UCSD-AML1 (cell line): Measurements from ENCODE around the gene TIRAP.
"Not testable (repeated sequence)": the region's sequence is repeated elsewhere in the genome, so short reads cannot be mapped to it uniquely, and the experiment has no call there.

Experiments
- DNase-seq: peaks from one replicate; lab custom pipeline; 2025; ENCODE audit not compliant: unreplicated experiment; lab: John Stamatoyannopoulos, UW

TIRAP gene, protein sequence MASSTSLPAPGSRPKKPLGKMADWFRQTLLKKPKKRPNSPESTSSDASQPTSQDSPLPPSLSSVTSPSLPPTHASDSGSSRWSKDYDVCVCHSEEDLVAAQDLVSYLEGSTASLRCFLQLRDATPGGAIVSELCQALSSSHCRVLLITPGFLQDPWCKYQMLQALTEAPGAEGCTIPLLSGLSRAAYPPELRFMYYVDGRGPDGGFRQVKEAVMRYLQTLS

DNA sequence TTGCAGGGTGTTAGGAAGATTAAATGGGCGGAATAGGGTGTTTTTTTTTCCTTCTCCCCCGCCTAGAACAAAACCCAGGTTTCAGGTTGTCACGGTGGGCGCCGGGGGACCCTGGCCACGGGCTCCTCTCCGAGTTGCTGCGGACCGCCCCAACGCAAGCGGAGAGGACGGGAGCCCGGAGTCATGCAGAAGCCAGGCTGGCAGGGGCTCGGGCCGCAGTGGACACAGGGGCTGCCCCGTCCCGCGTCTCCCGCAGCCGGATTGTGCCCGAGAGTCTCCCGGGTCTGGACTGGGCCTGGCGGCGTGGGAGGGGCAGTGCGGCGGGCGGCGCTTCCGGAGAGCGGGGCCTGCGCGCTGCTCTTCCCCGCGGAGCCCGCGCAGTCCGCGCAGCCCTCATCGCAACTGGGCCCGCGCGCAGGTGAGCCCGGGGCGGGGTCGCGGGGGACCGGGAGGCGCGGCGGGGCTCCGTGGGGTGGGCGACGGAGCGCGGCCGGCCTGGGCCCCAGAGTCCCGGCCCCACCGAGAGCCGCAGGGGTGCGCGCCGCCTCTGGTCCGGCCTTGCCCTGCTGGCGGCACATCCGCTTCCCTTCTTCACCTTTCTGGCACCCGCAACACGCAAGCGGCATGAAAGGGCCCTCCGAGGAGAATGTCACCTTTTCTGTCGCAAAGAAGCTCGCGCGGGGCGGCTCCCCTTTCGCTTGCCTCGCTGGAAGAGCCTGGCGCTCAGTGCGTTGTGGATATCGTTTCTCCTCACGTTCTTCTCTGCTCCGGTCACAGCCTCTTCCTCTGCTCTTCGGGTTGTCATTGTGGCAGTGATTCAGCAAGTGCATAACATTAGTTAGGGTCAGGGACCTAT lies at the start of gene TIRAP:
Gene TIRAP, plus strand, starts transcription at position 358 of the 856 bp plus-strand sequence. CDS start 7,802 bp downstream, outside the sequence.
- DNase-seq: peak; percentile 62

DNA sequence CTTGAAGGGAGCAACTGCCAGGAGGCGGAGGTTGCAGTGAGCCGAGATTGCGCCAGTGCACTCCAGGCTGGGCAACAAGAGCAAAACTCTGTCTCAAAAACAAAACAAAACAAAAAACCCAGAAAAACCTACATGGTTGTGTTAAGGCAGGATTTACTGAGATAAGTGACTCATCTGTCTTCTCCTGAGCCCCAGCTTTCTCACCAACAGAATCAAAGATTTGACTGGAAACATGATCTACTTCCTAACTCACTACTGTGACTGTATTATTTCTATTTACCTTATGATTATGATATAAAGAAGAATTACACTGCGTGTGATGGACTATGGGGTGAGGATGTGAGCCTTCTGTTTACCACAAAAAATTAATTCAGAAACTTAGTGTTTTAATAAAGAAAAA lies 49.5 kb upstream of the TIRAP start:
- DNase-seq: no peak

- no peak for DNase-seq
These were observed 36.3 kb upstream of the TIRAP start for GRCh38 chr11:126246636-126247035.

GRCh38 chr11:126253265-126253664 lies 29.6 kb upstream of the TIRAP start:
- DNase-seq: no peak

DNA sequence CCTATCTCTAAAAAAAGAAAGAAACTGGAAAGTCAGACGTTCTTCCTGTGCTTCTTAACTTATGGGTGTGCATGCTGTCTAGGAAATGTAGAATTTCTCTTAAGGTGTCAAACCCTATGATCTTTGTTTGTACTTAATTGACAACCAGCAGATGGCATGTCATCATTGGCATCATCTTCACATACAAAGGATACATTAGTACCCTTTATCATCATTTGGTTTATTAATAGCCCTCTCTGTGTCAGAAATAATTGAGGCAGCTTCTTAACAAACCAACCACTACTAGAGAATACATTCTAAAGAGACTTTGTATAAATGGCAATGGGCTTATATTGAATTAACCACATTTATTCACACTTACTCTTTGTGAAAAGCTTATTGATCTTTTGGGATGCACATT lies 28.1 kb upstream of the TIRAP start:
- DNase-seq: no peak

DNA sequence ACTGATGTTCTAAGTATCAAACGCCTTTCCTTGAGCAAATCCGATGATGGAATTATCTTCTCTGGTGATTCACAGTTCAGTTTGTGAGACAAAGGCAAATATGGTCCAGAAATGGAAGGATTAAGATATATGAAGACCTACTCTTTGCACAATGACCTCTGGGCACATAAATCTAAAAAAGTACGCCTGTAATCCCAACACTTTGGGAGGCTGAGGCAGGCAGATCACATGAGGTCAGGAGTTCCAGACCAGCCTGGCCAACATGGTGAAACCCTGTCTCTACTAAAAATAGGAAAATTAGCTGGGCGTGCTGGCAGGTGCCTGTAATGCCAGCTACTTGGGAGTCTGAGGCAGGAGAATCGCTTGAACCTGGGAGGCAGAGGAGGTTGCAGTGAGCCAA lies 27.4 kb upstream of the TIRAP start:
- DNase-seq: not testable (repeated sequence)

DNA sequence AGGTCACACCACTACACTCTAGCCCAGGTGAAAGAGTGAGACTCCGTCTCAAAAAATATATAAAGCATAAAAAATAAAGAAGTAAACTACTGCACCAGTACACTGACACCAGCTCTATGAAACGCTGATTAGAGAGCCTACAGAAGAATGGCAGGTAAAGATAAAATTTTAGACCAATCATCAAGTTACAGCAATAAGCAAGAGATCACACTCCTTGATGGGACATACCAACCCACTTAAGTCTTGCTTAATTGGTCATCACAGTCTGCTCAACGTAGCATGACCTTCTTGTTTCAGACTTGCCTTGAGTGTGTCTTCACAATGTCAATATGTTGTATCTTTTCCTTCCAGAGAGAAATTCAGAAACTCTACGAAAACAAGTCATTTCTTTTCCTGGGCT lies 26.7 kb upstream of the TIRAP start:
- DNase-seq: no peak

DNA sequence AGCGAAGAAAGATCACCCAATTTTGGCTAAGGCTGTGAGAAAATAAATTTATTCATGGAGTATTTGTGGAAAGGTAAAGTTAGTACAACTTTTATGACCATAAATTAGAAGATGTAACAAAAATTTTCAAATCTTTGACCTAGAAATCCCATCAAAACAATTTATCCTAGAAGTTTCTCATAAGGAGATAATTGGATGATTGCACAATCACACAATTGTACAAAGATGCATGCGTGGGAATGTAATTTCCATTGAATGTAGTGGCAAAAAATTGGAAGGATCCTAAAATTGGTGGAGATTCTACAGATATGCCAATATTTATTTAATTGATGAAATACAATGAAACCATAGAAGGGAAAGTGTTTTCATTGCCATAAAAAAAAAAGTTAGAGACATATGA lies 25.7 kb upstream of the TIRAP start:
- no peak for DNase-seq

GRCh38 chr11:126257764-126258163 lies 25.1 kb upstream of the TIRAP start:
- DNase-seq: no peak

DNA sequence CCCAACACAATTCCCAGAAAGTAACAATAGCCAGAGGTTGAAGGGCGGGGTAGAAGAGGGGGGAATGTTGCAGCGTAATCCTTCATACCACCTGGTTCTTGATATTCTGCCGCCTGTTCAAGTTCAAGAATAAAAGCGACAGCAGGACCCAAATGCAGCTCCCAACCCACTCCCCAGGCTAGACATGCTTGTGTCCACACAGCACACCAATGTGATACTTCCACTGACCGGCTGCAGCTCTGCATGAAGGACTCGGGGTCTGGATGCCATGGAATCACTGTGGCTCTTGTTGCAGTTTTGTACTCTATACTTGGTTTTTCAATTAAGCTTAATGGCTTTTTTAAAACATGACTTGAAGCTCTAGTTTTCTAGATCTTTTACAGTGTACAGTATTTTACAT lies 20.7 kb upstream of the TIRAP start:
- DNase-seq: no peak

DNA sequence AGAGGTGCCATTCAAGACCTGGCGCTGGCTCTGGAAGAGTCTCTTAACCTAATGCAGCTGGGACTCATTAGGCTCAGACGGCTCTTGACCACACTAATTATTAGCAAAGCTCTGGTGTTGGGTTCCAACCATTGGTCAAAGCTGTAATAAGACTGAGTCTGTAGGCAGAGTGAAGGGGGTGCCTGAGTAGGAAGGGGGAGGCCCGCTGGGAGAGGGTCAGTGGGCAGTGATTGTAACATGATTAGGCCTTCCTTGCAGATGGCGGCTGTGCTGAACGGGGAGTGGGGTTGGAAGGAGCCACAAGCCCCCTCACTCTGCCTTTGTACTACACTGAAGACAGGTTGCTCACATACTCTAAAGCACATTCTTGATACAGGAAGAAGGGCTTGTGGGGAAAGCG lies 19.4 kb upstream of the TIRAP start:
- DNase-seq: no peak

GRCh38 chr11:126265811-126266210 lies 17.1 kb upstream of the TIRAP start:
- no peak for DNase-seq

- no peak for DNase-seq
These were observed 15.2 kb upstream of the TIRAP start for GRCh38 chr11:126267650-126268049.

DNA sequence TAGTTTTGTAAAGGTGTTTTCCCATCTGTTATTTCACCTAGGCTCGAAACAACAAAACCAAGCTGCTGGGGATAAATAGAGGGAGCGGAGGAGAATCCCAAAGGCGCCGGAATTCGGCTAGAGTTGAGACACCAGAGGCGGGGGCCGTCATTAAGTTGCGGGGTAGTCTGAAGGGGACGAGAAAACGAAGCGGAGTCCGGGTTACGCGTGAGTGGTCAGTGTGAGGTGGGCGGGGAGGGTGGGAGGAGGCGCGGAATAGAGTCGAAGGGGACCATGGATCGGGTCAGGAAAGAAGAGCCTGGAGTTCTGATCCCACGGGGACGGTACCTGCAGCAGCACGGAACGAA lies 14.6 kb upstream of the TIRAP start:
- DNase-seq: no peak

GRCh38 chr11:126268708-126269579 lies 13.9 kb upstream of the TIRAP start, which contains the start of the genes FOXRED1 and SRPRA:
Gene FOXRED1 (plus strand): TSS chr11:126269154. CDS start chr11:126269207, 53 bp downstream.
Gene SRPRA (minus strand): TSS chr11:126268895. CDS start chr11:126268804, 91 bp downstream.
- peak; percentile 100 for DNase-seq

- DNase-seq: no peak
These were observed 5.6 kb upstream of the TIRAP start for GRCh38 chr11:126277322-126277721.

- no peak for DNase-seq
These were observed 5.1 kb upstream of the TIRAP start for GRCh38 chr11:126277780-126278179.

GRCh38 chr11:126279191-126279590 lies 3.7 kb upstream of the TIRAP start:
- no peak for DNase-seq

GRCh38 chr11:126280595-126280994 lies 2.3 kb upstream of the TIRAP start:
- DNase-seq: peak; percentile 69

DNA sequence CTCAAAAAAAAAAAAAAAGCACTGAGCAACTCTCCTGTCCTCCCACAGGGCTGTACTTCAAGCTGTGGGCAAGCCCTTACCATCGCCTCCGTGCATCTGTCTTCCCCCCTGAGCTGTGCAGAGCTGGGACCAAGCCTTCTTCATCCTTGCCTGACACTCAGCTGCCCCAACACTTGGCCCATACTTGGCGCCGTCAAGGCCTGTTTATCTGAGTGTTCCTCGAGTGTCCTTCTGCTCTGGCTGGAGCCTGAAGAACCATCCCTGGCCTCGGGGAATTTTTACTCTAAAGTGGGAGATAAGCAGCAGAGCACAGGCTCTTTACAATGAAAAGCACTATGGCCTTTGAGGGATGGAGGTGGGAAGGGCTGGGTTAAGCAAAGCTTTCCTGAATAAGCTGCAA lies 1.6 kb upstream of the TIRAP start:
- DNase-seq: no peak

DNA sequence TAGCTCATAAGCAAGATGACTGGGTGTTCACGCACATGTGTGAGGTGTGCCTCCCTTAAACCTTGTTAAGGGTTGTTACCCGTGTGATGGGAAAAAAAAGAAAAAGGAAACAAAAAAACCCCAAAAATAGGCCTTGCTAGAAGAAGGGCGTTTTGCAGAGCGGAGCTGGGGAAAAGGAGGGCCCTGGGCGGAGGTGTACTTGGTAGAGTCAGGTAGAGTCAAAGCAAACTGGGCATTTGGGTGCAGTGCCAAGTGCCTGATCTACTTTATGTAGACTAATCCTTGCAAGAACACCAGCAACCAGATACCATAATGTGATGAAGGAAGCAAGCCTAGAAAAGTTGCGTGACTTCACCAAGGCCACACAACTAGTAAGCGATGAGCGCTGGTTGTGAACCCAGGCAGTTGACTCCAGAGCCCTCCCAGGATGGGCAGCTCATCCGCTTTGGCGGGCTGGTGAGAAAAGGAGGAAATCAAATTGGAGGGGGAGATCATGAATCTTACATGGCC lies 1.2 kb upstream of the TIRAP start:
- DNase-seq: no peak
